ENCODE results near the gene ALMS1. TPM values are rescaled to one million over a fixed set of nuclear protein-coding genes. Genes with fewer than 3 reads are reported as not detected.
A peak's percentile ranks its signal among the peaks of the same experiment; 100 is the strongest.
"Not testable (repeated sequence)": the region's sequence is repeated elsewhere in the genome, so short reads cannot be mapped to it uniquely, and the experiment has no call there.

Gene ALMS1
- total RNA-seq, 1 experiment from 2014 or later, result 12.3 TPM

GRCh38 chr2:73386894-73387636, 1.4 kb downstream of the ALMS1 start:
- no peak for DNase-seq (ENCODE audit: low read depth)

- DNase-seq (ENCODE audit: low read depth), result no peak
Measured at GRCh38 chr2:73402386-73403103, 16.9 kb downstream of the ALMS1 start.

DNA sequence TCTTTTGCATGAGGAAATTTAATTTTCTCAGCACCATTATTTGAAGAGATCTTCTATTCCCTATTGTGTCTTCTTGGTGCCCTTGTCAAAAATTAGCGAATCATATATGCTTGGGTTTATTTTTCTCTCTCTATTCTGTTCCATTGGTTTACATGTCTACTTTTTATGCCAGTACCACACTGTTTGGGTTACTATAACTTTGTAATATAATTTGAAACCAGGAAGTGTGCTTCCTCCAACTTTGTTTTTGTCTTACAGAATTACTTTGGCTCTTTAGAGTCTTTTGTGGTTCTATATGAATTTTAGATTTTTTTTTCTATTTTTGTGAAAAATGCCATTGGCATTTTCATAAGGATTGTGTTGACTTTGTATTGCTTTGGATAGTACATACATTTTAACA, 17.6 kb downstream of the ALMS1 start:
- DNase-seq (ENCODE audit: low read depth), result no peak

DNA sequence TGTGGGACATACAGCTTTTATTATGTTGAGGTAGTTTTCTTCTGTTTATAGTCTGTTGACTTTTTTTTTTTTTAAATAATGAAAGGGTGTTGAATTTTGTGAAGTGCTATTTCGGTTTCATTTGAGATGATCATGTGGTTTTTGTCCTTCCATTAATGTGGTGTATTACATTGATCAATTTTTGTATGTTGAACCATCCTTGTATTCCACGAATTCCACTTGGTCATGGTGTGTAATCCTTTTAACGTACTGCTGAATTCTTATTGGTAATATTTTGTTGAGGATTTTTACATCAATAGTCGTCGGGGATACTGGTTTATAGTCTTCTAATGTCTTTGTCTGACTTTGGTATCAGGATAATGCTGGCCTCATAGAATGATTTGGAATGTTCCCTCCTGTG, 18.8 kb downstream of the ALMS1 start:
- no peak for DNase-seq (ENCODE audit: low read depth)

DNA sequence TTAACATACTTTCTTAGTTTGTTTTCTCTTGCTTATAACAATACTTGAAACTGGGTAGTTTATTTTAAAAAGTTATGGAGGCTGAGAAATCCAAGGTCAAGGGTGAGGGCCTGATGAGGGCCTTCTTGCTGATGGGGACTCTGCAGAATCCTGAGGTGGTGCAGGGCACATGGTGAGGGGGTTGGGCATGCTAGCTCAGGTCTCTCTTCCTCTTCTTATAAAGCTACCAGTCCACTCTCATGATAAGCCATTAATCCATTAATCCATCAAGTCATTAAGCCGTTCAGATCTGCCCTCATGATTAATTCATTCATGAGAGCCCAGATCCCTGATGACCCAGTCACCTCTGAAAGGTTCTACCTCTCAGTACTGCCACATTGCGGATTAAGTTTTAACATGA, 21.4 kb downstream of the ALMS1 start:
- no peak for DNase-seq (ENCODE audit: low read depth)

GRCh38 chr2:73408198-73408597, 22.6 kb downstream of the ALMS1 start:
- DNase-seq (ENCODE audit: low read depth), result no peak

DNA sequence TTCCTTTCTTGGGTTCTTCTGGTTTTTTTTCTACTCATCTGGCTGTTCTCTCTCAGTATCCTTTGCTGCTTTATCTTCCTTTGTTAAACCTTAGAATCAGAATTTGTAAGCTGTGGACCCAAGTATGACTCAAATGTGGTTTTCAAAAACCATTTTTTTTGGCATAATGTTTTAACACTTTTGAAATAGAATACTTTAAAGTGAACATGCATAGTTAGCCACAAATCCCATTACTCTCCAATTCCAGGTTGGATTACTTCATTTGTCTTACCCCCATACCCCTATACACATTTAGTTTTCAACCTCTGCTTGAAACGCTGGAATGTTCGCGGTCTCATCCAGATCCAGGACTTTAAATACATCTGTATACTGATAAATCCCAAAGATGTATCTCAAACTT, 29.1 kb downstream of the ALMS1 start:
- peak; percentile 7 for DNase-seq (ENCODE audit: low read depth)

- peak; percentile 32 for DNase-seq (ENCODE audit: low read depth)
Measured at GRCh38 chr2:73415906-73416305, 30.3 kb downstream of the ALMS1 start.

GRCh38 chr2:73418343-73418742, 32.7 kb downstream of the ALMS1 start:
- no peak for DNase-seq (ENCODE audit: low read depth)

GRCh38 chr2:73423913-73424312, 38.3 kb downstream of the ALMS1 start:
- DNase-seq (ENCODE audit: low read depth), result no peak

GRCh38 chr2:73426176-73426575, 40.5 kb downstream of the ALMS1 start:
- DNase-seq (ENCODE audit: low read depth), result no peak

GRCh38 chr2:73436019-73436418, 50.4 kb downstream of the ALMS1 start:
- DNase-seq (ENCODE audit: low read depth), result no peak

- no peak for DNase-seq (ENCODE audit: low read depth)
Measured at GRCh38 chr2:73444202-73444601, 58.6 kb downstream of the ALMS1 start.

- no peak for DNase-seq (ENCODE audit: low read depth)
Measured at GRCh38 chr2:73448856-73449255, 63.2 kb downstream of the ALMS1 start.

DNA sequence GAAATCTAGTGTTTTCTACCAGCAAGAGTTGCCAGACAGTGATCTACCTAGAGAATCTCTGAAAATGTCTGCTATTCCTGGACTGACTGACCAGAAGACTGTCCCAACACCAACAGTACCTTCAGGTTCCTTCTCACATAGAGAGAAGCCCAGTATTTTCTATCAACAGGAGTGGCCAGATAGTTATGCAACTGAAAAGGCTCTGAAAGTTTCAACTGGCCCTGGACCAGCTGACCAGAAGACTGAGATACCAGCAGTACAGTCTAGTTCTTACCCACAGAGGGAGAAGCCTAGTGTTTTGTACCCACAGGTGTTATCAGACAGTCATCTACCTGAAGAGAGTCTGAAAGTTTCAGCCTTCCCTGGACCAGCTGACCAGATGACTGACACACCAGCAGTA, 63.8 kb downstream of the ALMS1 start:
- no peak for DNase-seq (ENCODE audit: low read depth)

DNA sequence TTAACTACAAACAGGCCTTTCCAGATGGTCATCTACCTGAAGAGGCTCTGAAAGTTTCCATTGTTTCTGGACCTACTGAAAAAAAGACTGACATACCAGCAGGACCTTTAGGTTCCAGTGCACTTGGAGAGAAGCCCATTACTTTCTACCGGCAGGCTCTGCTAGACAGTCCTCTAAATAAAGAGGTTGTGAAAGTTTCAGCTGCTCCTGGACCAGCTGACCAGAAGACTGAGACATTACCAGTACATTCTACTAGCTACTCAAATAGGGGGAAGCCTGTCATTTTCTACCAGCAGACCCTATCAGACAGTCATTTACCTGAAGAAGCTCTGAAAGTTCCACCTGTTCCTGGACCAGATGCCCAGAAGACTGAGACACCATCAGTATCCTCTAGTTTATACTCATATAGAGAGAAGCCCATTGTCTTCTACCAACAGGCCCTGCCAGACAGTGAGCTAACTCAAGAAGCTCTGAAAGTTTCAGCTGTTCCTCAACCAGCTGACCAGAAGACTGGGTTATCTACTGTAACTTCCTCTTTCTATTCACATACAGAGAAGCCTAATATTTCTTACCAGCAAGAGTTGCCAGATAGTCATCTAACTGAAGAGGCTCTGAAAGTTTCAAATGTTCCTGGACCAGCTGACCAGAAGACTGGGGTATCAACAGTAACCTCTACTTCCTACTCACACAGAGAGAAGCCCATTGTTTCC, 65.8 kb downstream of the ALMS1 start:
- DNase-seq (ENCODE audit: low read depth), result no peak

GRCh38 chr2:73457982-73458381, 72.3 kb downstream of the ALMS1 start:
- DNase-seq (ENCODE audit: low read depth), result no peak

DNA sequence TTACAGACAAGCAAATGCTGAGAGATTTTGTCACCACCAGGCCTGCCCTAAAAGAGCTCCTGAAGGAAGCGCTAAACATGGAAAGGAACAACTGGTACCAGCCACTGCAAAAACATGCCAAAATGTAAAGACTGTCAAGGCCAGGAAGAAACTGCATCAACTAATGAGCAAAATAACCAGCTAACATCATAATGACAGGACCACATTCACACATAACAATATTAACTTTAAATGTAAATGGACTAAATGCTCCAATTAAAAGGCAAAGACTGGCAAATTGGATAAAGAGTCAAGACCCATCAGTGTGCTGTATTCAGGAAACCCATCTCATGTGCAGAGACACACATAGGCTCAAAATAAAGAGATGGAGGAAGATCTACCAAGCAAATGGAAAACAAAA, 76.8 kb downstream of the ALMS1 start:
- DNase-seq (ENCODE audit: low read depth), result not testable (repeated sequence)

DNA sequence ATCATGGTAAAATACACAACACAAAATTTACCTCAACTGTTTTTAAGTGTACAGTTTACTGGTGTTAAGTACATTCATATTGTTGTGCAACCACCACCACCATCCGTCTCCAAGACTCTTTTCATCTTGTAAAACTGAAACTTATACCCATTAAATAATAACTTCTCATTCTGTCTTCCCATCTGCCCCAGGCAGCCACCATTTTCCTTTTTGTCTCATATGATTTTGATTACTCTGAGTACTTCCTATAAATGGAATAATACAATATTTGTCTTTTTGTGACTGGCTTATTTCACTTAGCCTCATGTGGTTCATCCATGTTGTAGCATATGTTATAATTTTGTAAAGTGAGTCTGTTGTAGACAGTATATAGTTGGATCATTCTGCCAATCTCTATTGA, 82.7 kb downstream of the ALMS1 start:
- DNase-seq (ENCODE audit: low read depth), result no peak

GRCh38 chr2:73483874-73484273, 98.2 kb downstream of the ALMS1 start:
- DNase-seq (ENCODE audit: low read depth), result not testable (repeated sequence)

DNA sequence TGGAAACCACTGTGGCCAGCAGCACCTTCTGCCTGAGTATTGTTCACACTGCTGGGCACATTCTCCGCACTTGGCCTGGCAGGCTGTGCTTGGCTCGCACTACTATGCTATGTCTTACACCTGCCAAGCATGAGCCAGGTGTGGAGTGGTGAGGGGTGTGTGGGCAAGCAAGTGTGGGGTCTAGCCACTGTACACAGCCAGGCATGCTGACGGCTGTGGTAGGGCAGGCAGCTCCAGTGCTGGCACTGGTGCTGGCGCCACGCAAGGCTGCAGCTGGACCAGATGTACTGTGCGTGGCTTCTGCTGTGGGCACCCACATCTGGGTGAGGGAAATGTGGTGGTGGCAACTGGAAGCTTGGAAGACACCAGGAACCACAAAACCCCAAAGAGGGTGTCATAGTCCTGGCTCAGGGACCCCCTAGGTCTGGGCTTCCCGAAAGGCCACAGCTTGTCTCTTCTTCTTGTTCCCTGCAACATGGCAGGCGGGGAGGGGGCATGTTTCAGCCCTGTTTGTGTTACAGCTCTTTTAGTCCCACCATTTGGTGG, 101.5 kb downstream of the ALMS1 start:
- DNase-seq (ENCODE audit: low read depth), result no peak

GRCh38 chr2:73488079-73488478, 102.4 kb downstream of the ALMS1 start:
- DNase-seq (ENCODE audit: low read depth), result no peak

Data from HT1080 (cell line).